MM.1S (cell line): ENCODE data around the gene CDYL2.

Source experiments
- DNase-seq: peaks from one replicate; pipeline ENCODE4 v3.0.0-alpha.2; 2015
- H2AFZ ChIP-seq: fragments of 300-600 bp; sonication (generic); 2 replicates; pipeline ENCODE4 v1.6.0; 2016; ENCODE audit warnings: antibody characterized with exemption, low read length
- H3F3A ChIP-seq: fragments of 300-600 bp; sonication (generic); 2 replicates; pipeline ENCODE4 v1.6.1; 2016; ENCODE audit warnings: mild to moderate bottlenecking, antibody characterized with exemption, low read length, moderate library complexity, mixed read lengths; ENCODE audit not compliant: insufficient read depth
- H3K27ac ChIP-seq: fragments of 300-600 bp; sonication (generic); 2 replicates; pipeline ENCODE4 v1.5.1; 2016; ENCODE audit warnings: mild to moderate bottlenecking, low read length
- H3K27me3 ChIP-seq: fragments of 300-600 bp; sonication (generic); replicated peaks from 2 replicates; pipeline ENCODE4 v1.6.0; 2016; ENCODE audit warnings: low read length; ENCODE audit not compliant: insufficient read depth
- H3K36me3 ChIP-seq: fragments of 300-600 bp; sonication (generic); replicated peaks from 2 replicates; pipeline ENCODE4 v1.6.1; 2016; ENCODE audit warnings: mild to moderate bottlenecking, low read length, mixed read lengths; ENCODE audit not compliant: insufficient read depth
- H3K4me1 ChIP-seq: fragments of 300-600 bp; sonication (generic); 2 replicates; pipeline ENCODE4 v1.6.1; 2016; ENCODE audit warnings: low read length, mixed read lengths
- H3K4me2 ChIP-seq: fragments of 300-600 bp; sonication (generic); 2 replicates; pipeline ENCODE4 v1.6.0; 2016; ENCODE audit warnings: low read depth, low read length
- H3K4me3 ChIP-seq: fragments of 300-600 bp; sonication (generic); 2 replicates; pipeline ENCODE4 v1.5.1; 2016; ENCODE audit warnings: low read length, mixed read lengths
- H3K79me2 ChIP-seq: fragments of 300-600 bp; sonication (generic); 2 replicates; pipeline ENCODE4 v1.6.1; 2016; ENCODE audit warnings: mixed run types, low read length, mixed read lengths
- H3K9ac ChIP-seq: fragments of 300-600 bp; sonication (generic); 2 replicates; pipeline ENCODE4 v1.6.1; 2016; ENCODE audit warnings: low read length, mixed read lengths
- H3K9me2 ChIP-seq: fragments of 300-600 bp; sonication (generic); replicated peaks from 2 replicates; pipeline ENCODE4 v1.6.1; 2016; ENCODE audit warnings: mild to moderate bottlenecking, low read length, mixed read lengths; ENCODE audit not compliant: insufficient read depth
- H3K9me3 ChIP-seq: fragments of 300-600 bp; sonication (generic); replicated peaks from 2 replicates; pipeline ENCODE4 v1.6.1; 2016; ENCODE audit warnings: mild to moderate bottlenecking, low read length, mixed read lengths; ENCODE audit not compliant: insufficient read depth
- H4K20me1 ChIP-seq: fragments of 300-600 bp; sonication (generic); 2 replicates; pipeline ENCODE4 v1.6.1; 2016; ENCODE audit warnings: mild to moderate bottlenecking, low read length, moderate library complexity, mixed read lengths; ENCODE audit not compliant: insufficient read depth
- CTCF ChIP-seq: fragments of 300-600 bp; sonication (generic); IDR thresholded peaks from 2 replicates; pipeline ENCODE4 v1.5.1; 2016; ENCODE audit warnings: antibody characterized with exemption, low read length, mixed read lengths
- EZH2 ChIP-seq: fragments of 300-600 bp; sonication (generic); optimal IDR thresholded peaks from 2 replicates; pipeline ENCODE3; 2017; ENCODE audit warnings: low read depth, mild to moderate bottlenecking, antibody characterized with exemption, low read length, mixed read lengths
- EZH2phosphoT487 ChIP-seq: fragments of 300-600 bp; sonication (generic); IDR thresholded peaks from 2 replicates; pipeline ENCODE4 v1.6.1; 2018; ENCODE audit warnings: antibody characterized with exemption, low read length

The CDYL2 gene

DNA sequence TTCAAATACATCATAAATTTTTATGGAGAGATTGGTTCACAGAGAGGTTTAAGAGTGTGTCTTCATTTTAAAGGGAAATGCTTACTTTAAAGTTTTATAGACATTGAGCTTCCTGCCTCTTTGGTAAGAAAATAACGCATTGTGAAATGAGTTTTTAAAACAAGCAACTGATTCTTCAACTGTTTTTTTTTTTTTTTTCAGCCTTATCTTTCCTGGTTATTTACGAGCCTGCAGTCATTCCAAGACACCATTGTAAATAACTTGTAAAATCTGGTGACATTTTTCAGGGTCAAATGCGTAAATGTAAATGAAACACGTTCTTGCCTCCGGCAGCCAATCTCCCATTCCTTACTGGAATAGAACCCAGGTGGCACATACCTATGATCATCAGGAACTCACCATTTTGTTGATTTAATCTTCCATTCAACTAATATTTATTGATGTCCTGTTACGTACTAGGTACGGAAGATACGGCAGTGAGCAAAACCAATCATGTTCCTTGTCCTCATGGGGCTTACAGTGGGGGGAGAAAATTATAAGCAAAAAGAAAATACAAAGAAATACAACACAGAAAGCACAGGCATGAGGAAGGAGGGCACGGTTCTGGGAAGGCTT, 33.2 kb upstream of the CDYL2 start:
- Histone ChIP-seq H3K79me2 (no peaks in the 10 kb centered on the region), H3K4me3 (no peak overlapping the region), H3K27ac (no peak overlapping the region), H3K9me2 (no peaks in the 10 kb centered on the region), H3K9me3 (no peaks in the 10 kb centered on the region), H3K4me2 (no peak overlapping the region), H2AFZ (no peak overlapping the region), H3K27me3 (no peaks in the 10 kb centered on the region), H3K4me1 (no peaks in the 10 kb centered on the region), H3K36me3 (no peaks in the 10 kb centered on the region), H3K9ac (no peak overlapping the region), H4K20me1 (no peaks in the 10 kb centered on the region), H3F3A (no peaks in the 10 kb centered on the region)
- DNase-seq: no peak
- TF ChIP-seq CTCF: no peak
- no peak for TF ChIP-seq EZH2phosphoT487
- no peak for TF ChIP-seq EZH2

DNA sequence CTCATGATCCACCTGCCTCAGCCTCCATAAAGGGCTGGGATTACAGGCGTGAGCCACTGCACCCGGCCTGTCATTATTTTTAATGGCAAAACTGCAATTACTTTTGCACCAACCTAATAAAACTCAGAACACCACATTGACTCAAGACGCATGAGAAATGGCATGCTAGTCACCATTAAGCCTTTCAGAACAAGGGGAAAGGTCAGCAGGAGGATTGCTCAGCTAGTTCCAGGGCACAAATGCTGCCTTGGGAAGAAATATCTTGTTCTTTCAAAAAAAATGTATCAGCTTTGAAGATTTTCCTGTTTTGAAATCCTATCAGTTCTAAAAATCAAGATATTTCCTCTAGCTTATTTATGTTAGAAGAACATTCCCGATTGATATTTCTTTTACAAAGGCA, 32.4 kb upstream of the CDYL2 start:
- Histone ChIP-seq H3K4me1 (no peaks in the 10 kb centered on the region), H3K4me3 (no peak overlapping the region), H3K9ac (no peak overlapping the region), H3K27me3 (no peaks in the 10 kb centered on the region), H3F3A (no peaks in the 10 kb centered on the region), H3K36me3 (no peaks in the 10 kb centered on the region), H3K9me3 (no peaks in the 10 kb centered on the region), H2AFZ (no peak overlapping the region), H3K4me2 (no peak overlapping the region), H4K20me1 (no peaks in the 10 kb centered on the region), H3K79me2 (no peaks in the 10 kb centered on the region), H3K9me2 (no peaks in the 10 kb centered on the region), H3K27ac (no peak overlapping the region)
- TF ChIP-seq EZH2phosphoT487 (no peak), CTCF (no peak), EZH2 (no peak)
- DNase-seq: no peak

DNA sequence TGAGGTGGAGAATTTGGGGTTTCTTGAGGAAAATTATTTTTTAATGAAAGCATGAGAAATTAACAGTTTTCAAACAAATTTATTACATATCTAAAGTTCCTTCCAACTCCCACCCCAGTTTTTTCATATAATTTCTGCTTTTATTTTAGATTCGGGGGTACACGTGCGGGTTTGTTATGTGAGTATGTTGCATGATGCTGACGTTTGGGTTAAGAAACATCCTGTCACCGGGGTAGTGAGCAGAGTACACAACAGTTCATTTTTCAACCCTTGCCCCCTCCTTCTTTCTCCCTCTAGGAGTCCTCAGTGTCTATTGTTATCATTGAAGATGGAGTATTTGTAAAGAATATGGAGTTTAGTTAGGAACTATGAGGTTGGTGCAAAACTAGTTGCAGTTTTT, 31.8 kb upstream of the CDYL2 start:
- H3K4me1 ChIP-seq: no peaks in the 10 kb centered on the region
- H3K27me3 ChIP-seq: no peaks in the 10 kb centered on the region
- no peak overlapping the region for H3K27ac ChIP-seq
- no peaks in the 10 kb centered on the region for H3K9me2 ChIP-seq
- H2AFZ ChIP-seq: no peak overlapping the region
- H3K9me3 ChIP-seq: no peaks in the 10 kb centered on the region
- no peak overlapping the region for H3K4me2 ChIP-seq
- no peak overlapping the region for H3K4me3 ChIP-seq
- no peak overlapping the region for H3K9ac ChIP-seq
- no peaks in the 10 kb centered on the region for H3K36me3 ChIP-seq
- DNase-seq: no peak
- TF ChIP-seq CTCF (no peak), EZH2 (no peak), EZH2phosphoT487 (no peak)
- no peaks in the 10 kb centered on the region for H3K79me2 ChIP-seq
- no peaks in the 10 kb centered on the region for H3F3A ChIP-seq
- no peaks in the 10 kb centered on the region for H4K20me1 ChIP-seq
